ENCODE results near the gene OCA2.

- TF ChIP-seq, protein P1, sequence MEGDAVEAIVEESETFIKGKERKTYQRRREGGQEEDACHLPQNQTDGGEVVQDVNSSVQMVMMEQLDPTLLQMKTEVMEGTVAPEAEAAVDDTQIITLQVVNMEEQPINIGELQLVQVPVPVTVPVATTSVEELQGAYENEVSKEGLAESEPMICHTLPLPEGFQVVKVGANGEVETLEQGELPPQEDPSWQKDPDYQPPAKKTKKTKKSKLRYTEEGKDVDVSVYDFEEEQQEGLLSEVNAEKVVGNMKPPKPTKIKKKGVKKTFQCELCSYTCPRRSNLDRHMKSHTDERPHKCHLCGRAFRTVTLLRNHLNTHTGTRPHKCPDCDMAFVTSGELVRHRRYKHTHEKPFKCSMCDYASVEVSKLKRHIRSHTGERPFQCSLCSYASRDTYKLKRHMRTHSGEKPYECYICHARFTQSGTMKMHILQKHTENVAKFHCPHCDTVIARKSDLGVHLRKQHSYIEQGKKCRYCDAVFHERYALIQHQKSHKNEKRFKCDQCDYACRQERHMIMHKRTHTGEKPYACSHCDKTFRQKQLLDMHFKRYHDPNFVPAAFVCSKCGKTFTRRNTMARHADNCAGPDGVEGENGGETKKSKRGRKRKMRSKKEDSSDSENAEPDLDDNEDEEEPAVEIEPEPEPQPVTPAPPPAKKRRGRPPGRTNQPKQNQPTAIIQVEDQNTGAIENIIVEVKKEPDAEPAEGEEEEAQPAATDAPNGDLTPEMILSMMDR (conservative IDR thresholded peaks at IDR 0.05; ENCODE audit: low read length): no peak
- TF ChIP-seq EZH2phosphoT487 (IDR thresholded peaks at IDR 0.05; ENCODE audit: borderline replicate concordance): no peak
These were observed 32.8 kb upstream of the OCA2 start for GRCh38 chr15:28131946-28132345.

All from Loucy (cell line).